OCI-LY3 (cell line): Measurements from ENCODE around the gene PSMG3.

Experiments
- CTCF ChIP-seq: fragments of 200-600, 300-600 bp; sonication (generic); IDR thresholded peaks from 2 replicates; pipeline ENCODE4 v1.5.1; 2014; ENCODE audit warnings: antibody characterized with exemption, low read length, low read depth
- EZH2phosphoT487 ChIP-seq: fragments of 200-600 bp; shearing (Covaris generic); IDR thresholded peaks from 2 replicates; pipeline ENCODE4 v1.6.1; 2018; ENCODE audit warnings: antibody characterized with exemption, mixed run types, low read depth

- TF ChIP-seq CTCF (no peak), EZH2phosphoT487 (no peak)
Measured at GRCh38 chr7:1607696-1608095, 37.9 kb upstream of the PSMG3 start.
